Vagina (tissue), 2 donors: Measurements from ENCODE around the gene SMPD3. TPM values are rescaled to one million over a fixed set of nuclear protein-coding genes. Genes with fewer than 3 reads are reported as not detected.

Experiments
- DNase-seq, 2 donors: peaks; one replicate each; pipeline ENCODE4 v3.0.0-alpha.2; 2017; ENCODE audit errors: extremely low spot score in 2 of 2
- H3K27ac ChIP-seq: fragments of 200-600 bp; sonication (generic); one replicate; pipeline ENCODE4 v1.5.1; 2019
- H3K27me3 ChIP-seq: fragments of 200-600 bp; sonication (generic); one replicate; pipeline ENCODE4 v1.5.1; 2019
- H3K36me3 ChIP-seq, 2 donors: fragments of 200-600 bp; sonication (generic); one replicate each; pipeline ENCODE4 v1.5.1; 2017 to 2019
- H3K4me1 ChIP-seq: fragments of 200-600 bp; sonication (generic); one replicate; pipeline ENCODE4 v1.5.1; 2019
- H3K4me3 ChIP-seq, 2 donors: fragments of 200-600 bp; sonication (generic); 1 replicate in 1 of 2; 2 replicates in 1 of 2; pipeline ENCODE4 v1.5.1; 2016 to 2019
- H3K9me3 ChIP-seq: fragments of 200-600 bp; sonication (generic); one replicate; pipeline ENCODE4 v1.5.1; 2019
- CTCF ChIP-seq, 3 experiments: fragments of 450-650 bp in 2 of 3; fragments of 200-600 bp in 1 of 3; sonication (generic) in 1 of 3; IDR thresholded peaks; one replicate each; pipeline ENCODE4 v1.5.1; 2017 to 2019; ENCODE audit warnings: antibody characterized with exemption in 3 of 3, mild to moderate bottlenecking in 2 of 3, moderate library complexity in 2 of 3
- POLR2A ChIP-seq, 2 donors: fragments of 450-650 bp; IDR thresholded peaks; one replicate each; pipeline ENCODE4 v1.6.1; 2017; ENCODE audit warnings: antibody characterized with exemption in 2 of 2, mild to moderate bottlenecking in 2 of 2, moderate library complexity in 2 of 2
- POLR2AphosphoS5 ChIP-seq, 2 donors: sonication (generic); formaldehyde crosslinking; IDR thresholded peaks; one replicate each; pipeline ENCODE4 v1.9.0; 2017; ENCODE audit warnings: antibody characterized with exemption in 2 of 2, mild to moderate bottlenecking in 2 of 2, low read depth in 1 of 2; ENCODE audit not compliant: insufficient read depth in 1 of 2
- intact Hi-C: fragments of 100-400 bp; cut with DNase I; formaldehyde crosslinking; loops from one replicate; pipeline ENCODE4 v1.15.1; 2023
- total RNA-seq: library from RNA; depleted of rRNA; stranded (reverse); fragments of >200 nt; gene quantifications from one replicate; pipeline ENCODE4 v1.2.3, GENCODE V29; 2016

The SMPD3 gene
- total RNA-seq, 1 donor from 2014 or later, result 3.4 TPM

GRCh38 chr16:68411086-68411485 lies 37.2 kb downstream of the SMPD3 start:
- Histone ChIP-seq H3K27ac (no peak overlapping the region), H3K4me1 (peaks cover 8% of the 10 kb centered on the region), H3K27me3 (no peaks in the 10 kb centered on the region), H3K4me3 (no peak overlapping the region), H3K9me3 (no peaks in the 10 kb centered on the region), H3K36me3 (no peaks in the 10 kb centered on the region)
- intact Hi-C loops, result no loop called here
- DNase-seq, result no peak
- TF ChIP-seq POLR2A (IDR thresholded peaks at IDR 0.05) (no peak), POLR2AphosphoS5 (IDR thresholded peaks at IDR 0.05; ENCODE audit: insufficient read depth in 1 of 2, low read depth in 1 of 2) (no peak), CTCF (IDR thresholded peaks at IDR 0.05) (no peak)

DNA sequence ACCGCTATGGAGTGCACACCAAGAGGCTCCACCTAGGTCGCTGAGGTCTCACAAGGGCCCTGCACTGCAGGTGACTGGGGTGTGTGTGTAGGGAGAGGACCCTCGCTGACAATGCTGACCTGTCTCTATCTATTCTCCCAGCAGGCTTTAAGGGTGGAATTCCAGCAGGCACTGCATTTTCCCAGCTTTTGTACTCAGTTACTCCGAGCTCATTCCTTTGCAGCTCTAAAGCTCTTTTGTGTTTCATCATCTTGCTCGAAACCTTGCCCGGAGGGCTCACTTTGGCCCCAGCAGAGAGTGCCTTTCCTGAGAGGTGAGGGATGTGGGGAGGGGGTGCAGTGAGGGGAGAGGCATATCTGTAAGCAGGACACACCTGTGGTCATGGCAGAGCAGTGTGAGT lies 39.3 kb downstream of the SMPD3 start:
- Histone ChIP-seq H3K27ac (no peak overlapping the region), H3K9me3 (no peaks in the 10 kb centered on the region), H3K4me1 (peaks cover 8% of the 10 kb centered on the region), H3K4me3 (no peak overlapping the region), H3K36me3 (no peaks in the 10 kb centered on the region), H3K27me3 (no peaks in the 10 kb centered on the region)
- TF ChIP-seq POLR2A (IDR thresholded peaks at IDR 0.05) (no peak), CTCF (IDR thresholded peaks at IDR 0.05) (no peak), POLR2AphosphoS5 (IDR thresholded peaks at IDR 0.05; ENCODE audit: insufficient read depth in 1 of 2, low read depth in 1 of 2) (no peak)
- DNase-seq, result no peak
- intact Hi-C loops, result no loop called here

- no peaks in the 10 kb centered on the region for H3K27me3 ChIP-seq
- H3K4me3 ChIP-seq, result no peak overlapping the region
- DNase-seq, result no peak
- no peak overlapping the region for H3K27ac ChIP-seq
- intact Hi-C loops, result no loop called here
- peaks cover 8% of the 10 kb centered on the region for H3K4me1 ChIP-seq
- H3K9me3 ChIP-seq, result no peaks in the 10 kb centered on the region
- TF ChIP-seq POLR2A (IDR thresholded peaks at IDR 0.05) (no peak), CTCF (IDR thresholded peaks at IDR 0.05) (no peak), POLR2AphosphoS5 (IDR thresholded peaks at IDR 0.05; ENCODE audit: insufficient read depth in 1 of 2, low read depth in 1 of 2) (no peak)
- no peaks in the 10 kb centered on the region for H3K36me3 ChIP-seq
Observed at GRCh38 chr16:68408428-68408827, 39.9 kb downstream of the SMPD3 start.

GRCh38 chr16:68406458-68407152 lies 41.7 kb downstream of the SMPD3 start:
- intact Hi-C loops, result no loop called here
- H3K9me3 ChIP-seq, result no peaks in the 10 kb centered on the region
- TF ChIP-seq POLR2A (IDR thresholded peaks at IDR 0.05) (no peak), CTCF (IDR thresholded peaks at IDR 0.05) (no peak), POLR2AphosphoS5 (IDR thresholded peaks at IDR 0.05; ENCODE audit: insufficient read depth in 1 of 2, low read depth in 1 of 2) (no peak)
- no peaks in the 10 kb centered on the region for H3K27me3 ChIP-seq
- H3K4me3 ChIP-seq, result peak overlapping the region in 1 of 2 donors; percentile 10
- peaks cover 8% of the 10 kb centered on the region for H3K4me1 ChIP-seq
- no peaks in the 10 kb centered on the region for H3K36me3 ChIP-seq
- no peak overlapping the region for H3K27ac ChIP-seq
- DNase-seq, result no peak

DNA sequence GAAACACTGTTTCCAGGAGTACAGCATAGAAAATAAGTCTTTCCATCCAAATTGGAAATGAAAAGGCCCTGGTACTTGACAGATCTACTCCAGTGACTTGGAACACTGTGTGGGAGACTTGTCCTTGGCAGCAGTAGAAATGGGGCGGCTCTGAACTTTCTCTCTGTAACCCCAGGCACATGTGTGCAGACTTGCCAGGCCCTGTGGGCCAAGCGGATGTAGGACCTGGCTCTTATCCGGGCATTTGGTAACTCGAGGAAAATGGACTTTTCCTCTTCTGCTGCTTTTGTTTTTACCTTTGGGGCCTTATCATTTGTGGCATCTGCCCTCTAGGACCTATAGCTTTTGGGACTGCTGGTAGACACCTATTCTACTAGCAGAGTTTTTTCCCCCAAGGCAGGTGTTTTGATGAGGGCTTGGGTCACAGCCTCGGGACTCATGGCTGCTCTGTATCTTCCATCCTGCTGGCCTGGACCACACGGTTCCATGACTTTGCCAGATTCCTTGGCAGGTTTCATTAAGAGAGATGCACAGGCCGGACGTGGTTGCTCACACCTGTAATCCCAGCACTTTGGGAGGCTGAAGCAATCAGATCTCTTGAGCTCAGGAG lies 43.5 kb downstream of the SMPD3 start:
- Histone ChIP-seq H3K27ac (no peak overlapping the region), H3K27me3 (no peaks in the 10 kb centered on the region), H3K9me3 (no peaks in the 10 kb centered on the region), H3K36me3 (no peaks in the 10 kb centered on the region), H3K4me1 (peaks cover 8% of the 10 kb centered on the region), H3K4me3 (no peak overlapping the region)
- intact Hi-C loops, result no loop called here
- TF ChIP-seq CTCF (IDR thresholded peaks at IDR 0.05), result no peak
- TF ChIP-seq POLR2AphosphoS5 (IDR thresholded peaks at IDR 0.05; ENCODE audit: insufficient read depth in 1 of 2, low read depth in 1 of 2), result no peak
- TF ChIP-seq POLR2A (IDR thresholded peaks at IDR 0.05), result no peak
- no peak for DNase-seq
